ENCODE measurements around the gene AGAP2. TPM values are rescaled to one million over a fixed set of nuclear protein-coding genes. Genes with fewer than 3 reads are reported as not detected.

Gene AGAP2
- total and polyA plus RNA-seq, 2 donors (not counting 1 experiment from before 2014, with no cell fraction given) = 22.2 to 27.0 TPM

- peak overlapping the region; percentile 100 for H3K4me3 Mint-ChIP-seq
- peak overlapping the region; percentile 98 for H3K4me2 ChIP-seq (replicated peaks; ENCODE audit: low read depth, low read length, poor library complexity, severe bottlenecking)
- H3K27ac Mint-ChIP-seq = peak overlapping the region; percentile 96
- H3K27ac ChIP-seq (ENCODE audit: low read length in 2 of 2) = peak overlapping the region in 1 of 2 donors; percentile 77
- no peaks in the 10 kb centered on the region for H3K27me3 ChIP-seq (replicated peaks in 1 of 4; ENCODE audit: control extremely low read depth in 1 of 4, control insufficient read depth in 3 of 4, insufficient read depth in 4 of 4, low read length in 3 of 4)
- peaks cover 25% of the 10 kb centered on the region for H3K79me2 ChIP-seq (ENCODE audit: control insufficient read depth, insufficient read depth, low read length)
- ChIA-PET CTCF (interaction anchor here (0.7 to 6.9 kb wide), 14 partner anchors 11 to 126 kb away, joined by 3 to 59 read pairs (median 5); partner anchors contain the start of genes CYP27B1, EEF1AKMT3, MARCHF9 and METTL1), POLR2A (interaction anchor here (0.7 kb wide), 1 partner anchor 278 kb away, joined by 5 read pairs; no protein-coding TSS in a partner anchor)
- peaks cover 9 to 17% of the 10 kb centered on the region in 2 donors for H3K4me1 ChIP-seq (ENCODE audit: control insufficient read depth in 2 of 2, insufficient read depth in 2 of 2, low read length in 2 of 2)
- no peaks in the 10 kb centered on the region for H3K9me3 ChIP-seq (ENCODE audit: control extremely low read depth in 1 of 3, control insufficient read depth in 2 of 3, insufficient read depth in 1 of 3, low read length in 2 of 3)
- peak overlapping the region; percentile 83 to 100 (median 98) for H3K4me3 ChIP-seq (ENCODE audit: control extremely low read depth in 1 of 5, extremely low read depth in 1 of 5, insufficient read depth in 1 of 5, low read depth in 2 of 5, low read length in 4 of 5)
- ATAC-seq (ENCODE audit: low read depth) (no peak), DNase-seq (no peak)
- intact Hi-C loops (cut with micrococcal nuclease) = loop anchor here (5.0 kb wide), 1 partner anchor 41 kb away; no protein-coding TSS in a partner anchor
- TF ChIP-seq, protein P1, sequence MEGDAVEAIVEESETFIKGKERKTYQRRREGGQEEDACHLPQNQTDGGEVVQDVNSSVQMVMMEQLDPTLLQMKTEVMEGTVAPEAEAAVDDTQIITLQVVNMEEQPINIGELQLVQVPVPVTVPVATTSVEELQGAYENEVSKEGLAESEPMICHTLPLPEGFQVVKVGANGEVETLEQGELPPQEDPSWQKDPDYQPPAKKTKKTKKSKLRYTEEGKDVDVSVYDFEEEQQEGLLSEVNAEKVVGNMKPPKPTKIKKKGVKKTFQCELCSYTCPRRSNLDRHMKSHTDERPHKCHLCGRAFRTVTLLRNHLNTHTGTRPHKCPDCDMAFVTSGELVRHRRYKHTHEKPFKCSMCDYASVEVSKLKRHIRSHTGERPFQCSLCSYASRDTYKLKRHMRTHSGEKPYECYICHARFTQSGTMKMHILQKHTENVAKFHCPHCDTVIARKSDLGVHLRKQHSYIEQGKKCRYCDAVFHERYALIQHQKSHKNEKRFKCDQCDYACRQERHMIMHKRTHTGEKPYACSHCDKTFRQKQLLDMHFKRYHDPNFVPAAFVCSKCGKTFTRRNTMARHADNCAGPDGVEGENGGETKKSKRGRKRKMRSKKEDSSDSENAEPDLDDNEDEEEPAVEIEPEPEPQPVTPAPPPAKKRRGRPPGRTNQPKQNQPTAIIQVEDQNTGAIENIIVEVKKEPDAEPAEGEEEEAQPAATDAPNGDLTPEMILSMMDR (IDR thresholded peaks at IDR 0.05) = no peak
- no peak for TF ChIP-seq EZH2 (IDR thresholded peaks at IDR 0.05; ENCODE audit: borderline replicate concordance, insufficient read depth, low read depth, low read length, poor library complexity, severe bottlenecking)
- H2AFZ ChIP-seq (ENCODE audit: insufficient read depth, low read depth, low read length, poor library complexity, severe bottlenecking) = no peak overlapping the region
- H3K9ac ChIP-seq (ENCODE audit: low read length) = peak overlapping the region; percentile 94
- H3K36me3 ChIP-seq (replicated peaks in 1 of 2; ENCODE audit: control extremely low read depth in 1 of 2, control insufficient read depth in 1 of 2, extremely low read depth in 1 of 2, insufficient read depth in 2 of 2, low read length in 1 of 2) = peaks cover 9 to 29% of the 10 kb centered on the region in 2 experiments
- no peaks in the 10 kb centered on the region for H4K20me1 ChIP-seq (ENCODE audit: control insufficient read depth, insufficient read depth, low read length, poor library complexity, severe bottlenecking)
- H3K4me1 Mint-ChIP-seq = peaks cover 18% of the 10 kb centered on the region
- no peaks in the 10 kb centered on the region for H3K27me3 Mint-ChIP-seq
- WGBS (ENCODE audit: insufficient coverage) = 87% methylated on average over 8 of the region's 12 CpGs
- H3K9me3 Mint-ChIP-seq (ENCODE audit: insufficient read depth) = no peaks in the 10 kb centered on the region
Observed at GRCh38 chr12:57783466-57783801, 44.9 kb upstream of the AGAP2 start.
